Thymus (tissue), 11 donors: ENCODE data around the gene TDP2. TPM values are rescaled to one million over a fixed set of nuclear protein-coding genes. Genes with fewer than 3 reads are reported as not detected.
"Not testable (repeated sequence)": the region's sequence is repeated elsewhere in the genome, so short reads cannot be mapped to it uniquely, and the experiment has no call there.

Experiments
- DNase-seq, 9 donors: peaks; one replicate each; pipeline ENCODE4 v3.0.0-alpha.2; 2013; ENCODE audit warnings: low spot score in 9 of 9, low read depth in 6 of 9, missing footprints in 1 of 9
- H3K27ac ChIP-seq, 2 donors: one replicate each; pipeline ENCODE4 v1.5.1; 2013; ENCODE audit warnings: control low read depth in 1 of 2, low read depth in 1 of 2, low read length in 1 of 2, mild to moderate bottlenecking in 1 of 2, moderate library complexity in 1 of 2
- H3K27me3 ChIP-seq, 2 donors: one replicate each; pipeline ENCODE4 v1.5.1; 2013; ENCODE audit warnings: low read length in 1 of 2; ENCODE audit not compliant: control insufficient read depth in 2 of 2, insufficient read depth in 1 of 2
- H3K36me3 ChIP-seq, 2 donors: one replicate each; pipeline ENCODE4 v1.5.1; 2013; ENCODE audit warnings: low read length in 1 of 2, mild to moderate bottlenecking in 1 of 2, moderate library complexity in 1 of 2; ENCODE audit not compliant: control insufficient read depth in 2 of 2, insufficient read depth in 2 of 2
- H3K4me1 ChIP-seq, 2 donors: one replicate each; pipeline ENCODE4 v1.5.1; 2013; ENCODE audit warnings: low read length in 2 of 2; ENCODE audit not compliant: control insufficient read depth in 2 of 2, insufficient read depth in 2 of 2
- H3K4me3 ChIP-seq, 2 donors: one replicate each; pipeline ENCODE4 v1.5.1; 2013; ENCODE audit warnings: low read length in 2 of 2, control low read depth in 1 of 2, mild to moderate bottlenecking in 1 of 2
- H3K9me3 ChIP-seq, 2 donors: one replicate each; pipeline ENCODE4 v1.5.1; 2013; ENCODE audit warnings: low read length in 1 of 2, mild to moderate bottlenecking in 1 of 2; ENCODE audit not compliant: control insufficient read depth in 2 of 2, insufficient read depth in 1 of 2
- WGBS: extraction: QIAGEN DNeasy Blood & Tissue Kit; methylation state at CpG from one replicate; pipeline ENCODE4 v1.1.7; 2013; 5-methylcytosine and 5-hydroxymethylcytosine counted together
- polyA plus RNA-seq: library from polyadenylated mRNA; stranded (reverse); fragments of 200-250 nt; gene quantifications from one replicate; pipeline ENCODE4 v1.2.3, GENCODE V29; 2013
- total RNA-seq: library from RNA; stranded (reverse); fragments of 120-200 nt; gene quantifications from one replicate; pipeline ENCODE4 v1.2.4, GENCODE V29; 2013
- donor health status: healthy.

Gene TDP2
- total and polyA plus RNA-seq, 2 donors, result 38.1 to 69.9 TPM

DNA sequence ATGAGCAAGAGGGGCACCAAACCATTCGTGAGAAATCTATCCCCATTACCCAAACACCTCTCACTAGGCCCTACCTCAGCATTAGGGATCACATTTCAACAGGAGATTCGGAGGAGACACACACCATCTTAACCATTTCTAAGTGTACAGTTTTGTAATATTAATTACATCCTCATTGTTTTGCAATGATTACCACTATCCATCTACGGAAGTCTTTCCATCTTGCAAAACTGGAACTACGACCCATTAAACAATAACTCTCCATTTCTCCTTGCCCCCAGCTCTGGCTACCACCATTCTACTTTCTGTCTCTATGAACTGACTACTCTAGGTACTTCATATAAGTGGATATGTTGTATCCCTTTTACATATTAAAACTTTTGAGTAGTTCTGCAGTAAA lies 20.2 kb upstream of the TDP2 start:
- Histone ChIP-seq H3K4me3 (no peak overlapping the region), H3K9me3 (no peaks in the 10 kb centered on the region), H3K27ac (no peak overlapping the region), H3K27me3 (no peaks in the 10 kb centered on the region), H3K4me1 (peaks cover 0 to 5% of the 10 kb centered on the region in 2 donors), H3K36me3 (no peaks in the 10 kb centered on the region)
- no peak for DNase-seq
- 97% methylated on average over 4 of the region's 4 CpGs for WGBS

DNA sequence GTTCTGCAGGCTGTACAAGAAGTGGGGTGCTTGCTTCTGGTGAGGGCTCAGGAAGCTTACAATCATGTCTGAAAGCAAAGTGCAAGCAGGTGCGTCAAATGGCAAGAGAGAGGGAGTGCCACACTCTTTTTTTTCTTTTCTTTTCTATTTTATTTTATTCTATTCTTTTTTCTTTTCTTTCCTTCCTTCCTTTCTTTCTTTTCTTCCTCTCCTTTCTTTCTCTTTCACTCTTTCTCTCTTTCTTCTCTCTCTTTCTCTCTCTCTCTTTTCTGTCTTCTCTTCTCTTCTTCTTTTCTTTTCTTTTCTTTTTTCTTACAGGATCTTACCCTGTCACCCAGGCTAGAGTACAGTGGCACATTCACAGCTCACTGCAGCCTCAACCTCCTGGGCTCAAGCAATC lies 19.7 kb upstream of the TDP2 start:
- Histone ChIP-seq H3K4me1 (peaks cover 0 to 5% of the 10 kb centered on the region in 2 donors), H3K27me3 (no peaks in the 10 kb centered on the region), H3K4me3 (no peak overlapping the region), H3K36me3 (no peaks in the 10 kb centered on the region), H3K9me3 (no peaks in the 10 kb centered on the region), H3K27ac (no peak overlapping the region)
- 97% methylated on average over 1 of the region's 1 CpG for WGBS
- no peak for DNase-seq

DNA sequence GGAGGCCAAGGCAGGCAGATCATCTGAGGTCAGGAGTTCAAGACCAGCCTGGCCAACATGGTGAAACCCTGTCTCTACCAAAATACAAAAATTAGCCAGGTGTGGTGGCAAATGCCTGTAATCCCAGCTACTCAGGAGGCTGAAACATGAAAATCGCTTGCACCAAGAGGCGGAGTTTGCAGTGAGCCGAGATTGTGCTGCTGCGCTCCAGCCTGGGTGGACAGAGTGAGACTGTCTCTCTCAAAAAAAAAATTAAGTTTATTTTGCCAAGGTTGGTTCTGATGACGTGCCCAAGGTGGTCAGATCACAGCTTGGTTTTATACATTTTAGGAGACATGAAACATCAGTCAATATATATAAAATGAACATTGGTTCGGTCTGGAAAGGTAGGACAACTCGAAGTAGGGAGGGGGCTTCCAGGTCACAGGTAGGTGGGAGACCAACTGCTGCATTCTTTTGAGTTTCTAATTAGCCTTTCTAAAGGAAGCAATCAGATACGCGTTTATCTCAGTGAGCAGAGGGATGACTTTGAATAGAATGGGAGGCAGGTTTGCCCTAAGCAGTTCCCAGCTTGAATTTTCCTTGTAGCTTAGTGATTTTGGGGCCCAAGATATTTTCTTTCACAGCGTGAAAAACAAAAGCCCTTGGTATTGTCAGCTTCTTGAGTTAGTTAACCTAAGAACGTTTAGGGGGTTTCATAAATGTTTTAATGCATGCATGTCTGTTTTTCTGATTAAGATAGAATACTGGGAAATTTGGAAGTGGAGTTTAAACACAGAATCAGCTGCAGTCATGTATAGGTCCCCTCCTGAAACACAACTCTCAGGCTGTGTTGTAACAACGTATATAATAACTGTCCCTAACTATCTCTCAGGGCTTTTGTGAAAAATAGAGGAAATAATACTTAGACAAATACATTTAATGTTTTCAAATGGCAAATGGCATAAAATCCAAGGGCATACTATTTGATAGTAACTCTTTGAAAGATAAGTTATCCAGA lies 16.9 kb upstream of the TDP2 start:
- 92% methylated on average over 12 of the region's 12 CpGs for WGBS
- Histone ChIP-seq H3K4me1 (no peaks in the 10 kb centered on the region), H3K4me3 (no peak overlapping the region), H3K36me3 (no peaks in the 10 kb centered on the region), H3K27ac (no peak overlapping the region), H3K9me3 (no peaks in the 10 kb centered on the region), H3K27me3 (no peaks in the 10 kb centered on the region)
- no peak for DNase-seq

DNA sequence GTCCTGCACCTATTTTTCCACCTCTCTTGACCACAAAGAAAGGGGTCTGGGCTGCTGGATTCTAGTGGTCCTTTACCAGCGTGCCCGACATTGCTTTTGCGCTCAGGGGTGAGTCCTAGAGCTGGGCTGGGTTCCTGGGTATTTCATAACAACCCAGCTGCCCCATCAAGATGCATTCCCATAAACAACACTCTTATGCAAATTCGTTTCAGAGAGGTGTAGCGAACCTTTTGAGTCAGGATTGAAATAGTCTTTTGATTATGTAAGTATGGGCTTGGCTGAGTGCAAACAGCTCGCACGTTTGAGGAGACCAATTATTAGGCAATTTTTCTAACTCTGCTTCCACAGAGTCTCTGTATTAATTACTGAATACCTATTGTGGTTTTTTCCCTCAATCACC lies 13.9 kb upstream of the TDP2 start:
- Histone ChIP-seq H3K4me3 (no peak overlapping the region), H3K27ac (no peak overlapping the region), H3K27me3 (no peaks in the 10 kb centered on the region), H3K36me3 (no peaks in the 10 kb centered on the region), H3K9me3 (no peaks in the 10 kb centered on the region), H3K4me1 (no peaks in the 10 kb centered on the region)
- no peak for DNase-seq
- WGBS, result 98% methylated on average over 7 of the region's 7 CpGs

DNA sequence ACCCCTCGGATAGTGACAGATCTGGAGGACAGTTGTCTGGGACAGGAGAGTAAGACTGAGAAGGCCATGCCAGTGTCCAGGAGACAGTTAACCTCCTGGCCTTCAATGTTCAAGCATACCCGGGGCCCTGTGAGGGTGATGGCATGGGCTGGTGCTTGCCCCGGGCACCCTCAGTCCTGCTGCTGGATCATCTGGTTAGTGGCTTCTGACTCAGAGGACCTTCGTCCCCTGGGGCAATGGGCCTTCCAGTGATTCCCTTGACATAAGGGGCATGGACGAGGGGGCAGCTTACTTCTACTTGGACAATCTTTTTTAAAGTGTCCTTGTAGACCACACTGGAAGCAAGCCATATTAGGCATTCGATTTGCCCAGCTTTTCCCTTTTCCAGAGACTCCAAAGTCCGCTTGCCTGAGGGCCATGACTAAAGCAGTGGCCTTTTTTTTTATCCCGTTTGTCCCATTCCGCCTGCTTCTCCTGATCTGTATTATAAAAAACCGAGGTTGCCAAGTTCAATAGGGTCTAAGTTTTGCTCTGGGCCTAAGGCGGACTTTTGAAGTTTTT lies 12.2 kb upstream of the TDP2 start:
- H3K27ac ChIP-seq, H3K36me3 ChIP-seq, H3K4me1 ChIP-seq, DNase-seq, H3K27me3 ChIP-seq, H3K4me3 ChIP-seq, H3K9me3 ChIP-seq: not testable (repeated sequence)
- WGBS, result 97% methylated on average over 11 of the region's 11 CpGs

GRCh38 chr6:24673625-24674024 lies 6.9 kb upstream of the TDP2 start:
- Histone ChIP-seq H3K4me1 (no peaks in the 10 kb centered on the region), H3K27me3 (no peaks in the 10 kb centered on the region), H3K4me3 (no peak overlapping the region), H3K9me3 (peaks cover 0 to 20% of the 10 kb centered on the region in 2 donors), H3K36me3 (no peaks in the 10 kb centered on the region), H3K27ac (no peak overlapping the region)
- no peak for DNase-seq
- WGBS, result 94% methylated on average over 2 of the region's 2 CpGs

GRCh38 chr6:24672620-24673182 lies 6.0 kb upstream of the TDP2 start:
- Histone ChIP-seq H3K27me3 (no peaks in the 10 kb centered on the region), H3K36me3 (no peaks in the 10 kb centered on the region), H3K4me3 (no peak overlapping the region), H3K9me3 (peaks cover 0 to 23% of the 10 kb centered on the region in 2 donors), H3K4me1 (peaks cover 0 to 4% of the 10 kb centered on the region in 2 donors), H3K27ac (no peak overlapping the region)
- no peak for DNase-seq
- WGBS, result 96% methylated on average over 6 of the region's 6 CpGs

DNA sequence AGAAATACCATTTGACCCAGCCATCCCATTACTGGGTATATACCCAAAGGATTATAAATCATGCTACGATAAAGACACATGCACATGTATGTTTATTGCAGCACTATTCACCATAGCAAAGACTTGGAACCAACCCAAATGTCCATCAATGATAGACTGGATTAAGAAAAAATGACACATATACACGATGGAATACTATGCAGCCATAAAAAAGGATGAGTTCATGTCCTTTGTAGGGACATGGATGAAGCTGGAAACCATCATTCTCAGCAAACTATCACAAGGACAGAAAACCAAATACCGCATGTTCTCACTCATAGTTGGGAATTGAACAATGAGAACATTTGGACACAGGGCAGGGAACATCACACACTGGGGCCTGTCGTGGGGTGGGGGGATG lies 4.4 kb upstream of the TDP2 start:
- not testable (repeated sequence) for H3K4me3 ChIP-seq, H3K27me3 ChIP-seq, DNase-seq, H3K4me1 ChIP-seq, H3K27ac ChIP-seq, H3K36me3 ChIP-seq
- H3K9me3 ChIP-seq, result peaks cover 0 to 23% of the 10 kb centered on the region in 2 donors
- 98% methylated on average over 4 of the region's 4 CpGs for WGBS

GRCh38 chr6:24670492-24670891 lies 3.8 kb upstream of the TDP2 start:
- not testable (repeated sequence) for H3K4me3 ChIP-seq, H3K27ac ChIP-seq, H3K36me3 ChIP-seq, DNase-seq, H3K27me3 ChIP-seq
- Histone ChIP-seq H3K4me1 (peaks cover 6 to 11% of the 10 kb centered on the region in 2 donors), H3K9me3 (peaks cover 0 to 23% of the 10 kb centered on the region in 2 donors)
